Stimulated activated naive CD8-positive, alpha-beta T cell treated with anti-CD3 and anti-CD28 coated beads, Interleukin-15, Interleukin-2, amounts not matched to agents 100 ng/mL and 50 ng/mL, for 24 hours (primary cell): ENCODE results near the gene POU3F3.

Experiments used
- H3K27ac Mint-ChIP-seq: one replicate; pipeline ENCODE4 v1.8.0; 2021; ENCODE audit warnings: mild to moderate bottlenecking, mixed read lengths
- H3K27me3 Mint-ChIP-seq: one replicate; pipeline ENCODE4 v1.8.0; 2021; ENCODE audit warnings: mixed read lengths
- H3K36me3 Mint-ChIP-seq: one replicate; pipeline ENCODE4 v1.8.0; 2021; ENCODE audit warnings: low read depth, mixed read lengths
- H3K4me1 Mint-ChIP-seq: one replicate; pipeline ENCODE4 v1.8.0; 2021; ENCODE audit warnings: low read depth, mixed read lengths
- H3K4me3 Mint-ChIP-seq: one replicate; pipeline ENCODE4 v1.8.0; 2021; ENCODE audit warnings: mild to moderate bottlenecking, mixed read lengths
- H3K9me3 Mint-ChIP-seq: one replicate; pipeline ENCODE4 v1.8.0; 2021; ENCODE audit warnings: mixed read lengths

Gene POU3F3

GRCh38 chr2:104863468-104864279 lies 9.8 kb downstream of the POU3F3 start:
- H3K4me1 Mint-ChIP-seq, result peaks cover 8% of the 10 kb centered on the region
- H3K4me3 Mint-ChIP-seq, result no peak overlapping the region
- H3K27ac Mint-ChIP-seq, result no peak overlapping the region

GRCh38 chr2:104864280-104865095 lies 10.6 kb downstream of the POU3F3 start:
- H3K9me3 Mint-ChIP-seq, result no peaks in the 10 kb centered on the region
- peaks cover 8% of the 10 kb centered on the region for H3K4me1 Mint-ChIP-seq
- no peak overlapping the region for H3K4me3 Mint-ChIP-seq
- H3K36me3 Mint-ChIP-seq, result no peaks in the 10 kb centered on the region
- peaks cover 86% of the 10 kb centered on the region for H3K27me3 Mint-ChIP-seq
- H3K27ac Mint-ChIP-seq, result no peak overlapping the region

More at GRCh38 chr2:104863468-104864279, 9.8 kb downstream of the POU3F3 start:
- H3K9me3 Mint-ChIP-seq, result no peaks in the 10 kb centered on the region
- H3K36me3 Mint-ChIP-seq, result no peaks in the 10 kb centered on the region
- peaks cover 88% of the 10 kb centered on the region for H3K27me3 Mint-ChIP-seq

- peaks cover 8% of the 10 kb centered on the region for H3K4me1 Mint-ChIP-seq
- H3K4me3 Mint-ChIP-seq, result no peak overlapping the region
Measured at GRCh38 chr2:104865096-104865470, 11.2 kb downstream of the POU3F3 start.

GRCh38 chr2:104866122-104866864 lies 12.4 kb downstream of the POU3F3 start:
- Mint-ChIP-seq H3K36me3 (no peaks in the 10 kb centered on the region), H3K9me3 (no peaks in the 10 kb centered on the region), H3K27ac (no peak overlapping the region), H3K4me3 (no peak overlapping the region), H3K27me3 (peaks cover 84% of the 10 kb centered on the region), H3K4me1 (peaks cover 9% of the 10 kb centered on the region)

More at GRCh38 chr2:104865096-104865470, 11.2 kb downstream of the POU3F3 start:
- Mint-ChIP-seq H3K36me3 (no peaks in the 10 kb centered on the region), H3K27me3 (peaks cover 81% of the 10 kb centered on the region), H3K9me3 (no peaks in the 10 kb centered on the region), H3K27ac (no peak overlapping the region)

- H3K4me1 Mint-ChIP-seq, result peaks cover 11% of the 10 kb centered on the region
- H3K4me3 Mint-ChIP-seq, result no peak overlapping the region
- no peaks in the 10 kb centered on the region for H3K9me3 Mint-ChIP-seq
- H3K27ac Mint-ChIP-seq, result no peak overlapping the region
- no peaks in the 10 kb centered on the region for H3K36me3 Mint-ChIP-seq
- H3K27me3 Mint-ChIP-seq, result peaks cover 84% of the 10 kb centered on the region
Measured at GRCh38 chr2:104866883-104867812, 13.2 kb downstream of the POU3F3 start.

- Mint-ChIP-seq H3K27me3 (peaks cover 83% of the 10 kb centered on the region), H3K9me3 (no peaks in the 10 kb centered on the region), H3K36me3 (no peaks in the 10 kb centered on the region), H3K27ac (no peak overlapping the region), H3K4me1 (peaks cover 13% of the 10 kb centered on the region), H3K4me3 (no peak overlapping the region)
Measured at GRCh38 chr2:104867813-104868504, 14.0 kb downstream of the POU3F3 start.

- H3K4me3 Mint-ChIP-seq, result no peak overlapping the region
- H3K9me3 Mint-ChIP-seq, result no peaks in the 10 kb centered on the region
- H3K36me3 Mint-ChIP-seq, result no peaks in the 10 kb centered on the region
- H3K27me3 Mint-ChIP-seq, result peaks cover 80% of the 10 kb centered on the region
- peaks cover 13% of the 10 kb centered on the region for H3K4me1 Mint-ChIP-seq
- H3K27ac Mint-ChIP-seq, result no peak overlapping the region
Measured at GRCh38 chr2:104868505-104868866, 14.6 kb downstream of the POU3F3 start.

- Mint-ChIP-seq H3K4me3 (no peak overlapping the region), H3K9me3 (no peaks in the 10 kb centered on the region), H3K27me3 (peaks cover 81% of the 10 kb centered on the region), H3K36me3 (no peaks in the 10 kb centered on the region), H3K27ac (no peak overlapping the region), H3K4me1 (peaks cover 13% of the 10 kb centered on the region)
Measured at GRCh38 chr2:104870100-104870975, 16.4 kb downstream of the POU3F3 start.

- Mint-ChIP-seq H3K4me1 (peaks cover 13% of the 10 kb centered on the region), H3K4me3 (no peak overlapping the region), H3K27me3 (peaks cover 74% of the 10 kb centered on the region), H3K27ac (no peak overlapping the region), H3K36me3 (no peaks in the 10 kb centered on the region), H3K9me3 (no peaks in the 10 kb centered on the region)
Measured at GRCh38 chr2:104871649-104871971, 17.7 kb downstream of the POU3F3 start.

- no peaks in the 10 kb centered on the region for H3K9me3 Mint-ChIP-seq
- H3K36me3 Mint-ChIP-seq, result no peaks in the 10 kb centered on the region
- H3K27ac Mint-ChIP-seq, result no peak overlapping the region
- H3K4me3 Mint-ChIP-seq, result peak overlapping the region; percentile 60
- H3K4me1 Mint-ChIP-seq, result peaks cover 13% of the 10 kb centered on the region
- peaks cover 72% of the 10 kb centered on the region for H3K27me3 Mint-ChIP-seq
Measured at GRCh38 chr2:104871972-104872865, 18.3 kb downstream of the POU3F3 start.

- peaks cover 72% of the 10 kb centered on the region for H3K27me3 Mint-ChIP-seq
- H3K4me1 Mint-ChIP-seq, result peaks cover 13% of the 10 kb centered on the region
- H3K4me3 Mint-ChIP-seq, result peak overlapping the region; percentile 60
- no peaks in the 10 kb centered on the region for H3K9me3 Mint-ChIP-seq
- no peak overlapping the region for H3K27ac Mint-ChIP-seq
- no peaks in the 10 kb centered on the region for H3K36me3 Mint-ChIP-seq
Measured at GRCh38 chr2:104872866-104873688, 19.2 kb downstream of the POU3F3 start.

- Mint-ChIP-seq H3K9me3 (no peaks in the 10 kb centered on the region), H3K36me3 (no peaks in the 10 kb centered on the region), H3K27ac (no peak overlapping the region), H3K4me1 (peaks cover 13% of the 10 kb centered on the region), H3K4me3 (peak overlapping the region; percentile 60), H3K27me3 (peaks cover 69% of the 10 kb centered on the region)
Measured at GRCh38 chr2:104873689-104874054, 19.8 kb downstream of the POU3F3 start.
